GM12892 (cell line): Measurements from ENCODE around the gene POMGNT1.
"Not testable (repeated sequence)": the region's sequence is repeated elsewhere in the genome, so short reads cannot be mapped to it uniquely, and the experiment has no call there.

Source experiments
- POLR2A ChIP-seq: IDR thresholded peaks from 2 replicates; pipeline ENCODE4 v1.6.1; 2011; ENCODE audit warnings: low read depth, low read length, control low read depth
- POLR2AphosphoS5 ChIP-seq: IDR thresholded peaks from 2 replicates; pipeline ENCODE4 v1.6.1; 2011; ENCODE audit warnings: low read depth, low read length, control low read depth
- TAF1 ChIP-seq: IDR thresholded peaks from 2 replicates; pipeline ENCODE4 v1.6.1; 2011; ENCODE audit warnings: low read depth, mild to moderate bottlenecking, control low read depth, low read length, borderline replicate concordance

DNA sequence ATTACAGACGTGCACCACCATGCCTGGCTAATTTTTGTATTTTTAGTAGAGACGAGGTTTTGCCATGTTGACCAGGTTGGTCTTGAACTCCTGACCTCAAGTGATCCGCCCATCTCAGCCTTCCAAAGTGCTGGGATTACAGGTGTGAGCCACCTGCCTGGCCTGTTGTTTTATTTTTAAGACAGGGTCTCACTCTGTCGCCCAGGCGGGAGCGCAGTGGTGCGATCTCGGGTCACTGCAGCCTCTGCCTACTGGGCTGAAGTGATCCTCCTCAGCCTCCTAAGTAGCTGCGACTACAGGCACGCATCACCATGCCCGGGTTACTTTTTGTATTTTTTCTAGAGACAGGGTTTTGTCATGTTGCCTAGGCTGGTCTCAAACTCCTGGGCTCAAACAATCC lies 24.8 kb upstream of the POMGNT1 start:
- not testable (repeated sequence) for TF ChIP-seq TAF1, POLR2A, POLR2AphosphoS5
